ENCODE data around the gene TP63.

DNA sequence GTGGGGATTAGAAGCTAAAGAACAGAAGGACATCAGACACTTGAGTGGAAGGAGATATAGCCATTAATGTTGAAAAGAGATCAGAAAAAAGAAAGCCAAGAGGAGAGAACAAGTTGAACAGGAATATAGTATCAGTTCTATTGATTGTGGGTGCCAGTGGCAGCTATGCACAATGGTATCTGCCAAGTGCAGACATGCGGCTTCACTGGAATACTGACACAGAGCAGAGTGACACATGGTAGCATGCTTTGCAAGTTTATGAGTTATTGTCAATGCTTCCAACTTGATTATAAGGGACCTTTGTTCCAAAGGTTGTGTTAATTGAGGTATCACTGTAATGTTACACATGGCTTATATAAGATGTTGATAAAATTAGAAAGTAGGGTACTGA is 42.0 kb upstream of the TP63 start:
- no peak for TF ChIP-seq CTCF (IDR thresholded peaks at IDR 0.05)
- no peak for TF ChIP-seq POLR2A (IDR thresholded peaks at IDR 0.05)

Data from adrenal gland (tissue), 5 donors.